Left lobe of liver (tissue), 2 donors: ENCODE data around the gene SP6. TPM values are rescaled to one million over a fixed set of nuclear protein-coding genes. Genes with fewer than 3 reads are reported as not detected.

Source experiments
- ATAC-seq: fragments of 200-7000 bp; cut with Tn5 transposase; one replicate; pipeline ENCODE4 v1.9.1; 2020; ENCODE audit warnings: mild to moderate bottlenecking, moderate library complexity
- DNase-seq: peaks from one replicate; pipeline ENCODE4 v3.0.0-alpha.2; 2020; ENCODE audit warnings: low spot score
- total RNA-seq: library from RNA; stranded (reverse); gene quantifications from one replicate; pipeline ENCODE4 v1.2.1, GENCODE V29; 2021
- donor health status: DM: no; HTN: no; CAD: no; lungs with moderate emphysema.
- donor health status: DM: no; HTN: yes; CAD: no.

Gene SP6
- total RNA-seq, 1 donor from 2014 or later, result 0.08 TPM

DNA sequence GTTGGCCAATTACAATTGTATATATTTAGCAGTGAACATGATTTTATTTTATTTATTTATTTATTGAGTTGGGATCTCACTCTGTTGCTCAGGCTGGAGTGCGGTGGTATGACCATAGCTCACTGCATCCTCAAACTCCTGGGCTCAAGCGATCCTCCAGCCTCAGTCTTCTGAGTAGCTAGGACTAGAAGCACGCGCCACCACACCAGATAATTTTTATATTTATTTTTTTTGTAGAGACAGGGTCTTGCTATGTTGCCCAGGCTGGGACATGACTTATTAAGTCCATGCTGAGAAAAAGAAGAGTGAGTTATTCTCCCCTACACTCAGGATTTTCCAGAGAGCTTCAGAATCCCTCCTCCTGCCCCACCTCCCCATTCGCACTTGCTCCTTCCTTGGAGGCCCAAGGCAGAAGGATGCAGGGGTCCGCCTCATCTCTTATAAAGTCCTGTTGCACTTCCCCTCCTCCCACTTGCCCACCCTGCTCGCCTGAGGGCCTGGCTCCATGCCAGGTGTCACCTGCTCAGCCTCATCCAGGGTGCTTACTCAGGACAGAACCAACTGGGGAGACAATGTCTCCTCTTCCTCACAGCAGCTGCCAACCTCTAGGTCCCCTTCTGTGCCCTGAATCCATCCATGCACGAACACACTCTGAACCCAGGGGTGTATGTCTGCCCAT is 29.0 kb upstream of the SP6 start:
- DNase-seq (no peak), ATAC-seq (no peak)

DNA sequence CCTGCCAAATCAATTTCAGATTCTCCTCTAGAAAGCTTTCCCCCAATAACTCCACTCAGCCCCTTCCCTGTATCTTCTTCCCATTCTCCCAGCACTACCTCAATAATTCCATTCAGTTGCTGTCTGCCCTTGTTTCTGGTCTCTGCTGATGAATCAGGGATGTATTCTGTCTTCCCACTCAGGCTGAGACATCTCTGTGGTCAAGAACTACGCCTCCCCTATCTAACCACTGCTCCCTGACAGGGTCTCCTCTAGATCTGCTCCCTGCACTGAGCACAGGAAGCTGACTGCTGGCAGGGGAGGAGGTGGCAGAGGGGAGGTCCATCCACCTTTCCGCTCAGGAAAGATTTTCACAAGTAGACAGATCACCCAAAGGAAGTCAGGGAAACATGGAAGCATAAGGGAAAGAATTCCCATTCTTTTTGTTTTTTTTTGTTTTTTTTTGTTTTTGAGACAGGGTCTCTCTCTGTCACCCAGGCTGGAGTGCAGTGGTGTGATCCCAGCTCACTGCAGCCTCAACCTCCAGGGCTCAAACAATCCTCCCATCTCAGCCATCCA is 28.1 kb upstream of the SP6 start:
- DNase-seq (no peak), ATAC-seq (no peak)

DNA sequence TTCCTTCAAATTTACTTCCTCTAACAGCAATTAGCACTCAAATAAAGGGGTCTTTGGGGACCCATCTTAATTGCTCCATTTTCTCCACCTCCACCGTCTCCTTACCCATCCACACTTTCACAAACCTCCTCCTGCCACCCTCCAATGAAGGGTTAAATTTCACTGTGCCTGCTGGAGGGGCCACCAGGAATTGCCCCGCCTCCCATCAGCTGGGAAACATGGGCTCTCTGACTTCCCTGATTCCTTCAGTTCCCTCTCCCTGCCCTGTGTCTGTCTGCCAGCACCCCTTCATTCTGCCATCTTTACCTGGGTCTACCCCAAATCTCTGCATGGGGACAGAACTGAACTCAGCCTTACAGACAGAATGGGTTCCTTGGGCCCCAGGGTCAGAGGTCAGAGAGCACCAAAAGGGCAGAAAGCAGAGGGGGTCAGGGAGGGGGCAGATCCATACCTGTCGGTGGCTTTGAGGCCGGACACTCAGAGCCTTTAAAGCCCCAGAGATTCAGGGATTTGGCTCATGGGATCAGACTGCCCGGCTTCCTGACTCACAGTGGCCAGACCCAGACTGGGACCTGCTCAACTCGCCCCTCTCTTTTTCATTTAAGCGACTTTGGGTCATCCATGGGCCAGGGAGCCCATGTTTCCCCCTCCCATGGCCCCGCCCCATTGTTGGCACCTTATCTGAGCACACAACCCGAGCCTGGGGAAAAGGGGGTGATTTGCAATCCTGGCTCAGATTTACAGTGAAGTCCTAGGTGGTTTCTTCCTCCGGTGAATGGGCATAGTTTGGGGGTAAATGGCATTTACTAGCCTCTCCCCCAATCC is 27.5 kb upstream of the SP6 start:
- ATAC-seq (no peak), DNase-seq (no peak)

DNA sequence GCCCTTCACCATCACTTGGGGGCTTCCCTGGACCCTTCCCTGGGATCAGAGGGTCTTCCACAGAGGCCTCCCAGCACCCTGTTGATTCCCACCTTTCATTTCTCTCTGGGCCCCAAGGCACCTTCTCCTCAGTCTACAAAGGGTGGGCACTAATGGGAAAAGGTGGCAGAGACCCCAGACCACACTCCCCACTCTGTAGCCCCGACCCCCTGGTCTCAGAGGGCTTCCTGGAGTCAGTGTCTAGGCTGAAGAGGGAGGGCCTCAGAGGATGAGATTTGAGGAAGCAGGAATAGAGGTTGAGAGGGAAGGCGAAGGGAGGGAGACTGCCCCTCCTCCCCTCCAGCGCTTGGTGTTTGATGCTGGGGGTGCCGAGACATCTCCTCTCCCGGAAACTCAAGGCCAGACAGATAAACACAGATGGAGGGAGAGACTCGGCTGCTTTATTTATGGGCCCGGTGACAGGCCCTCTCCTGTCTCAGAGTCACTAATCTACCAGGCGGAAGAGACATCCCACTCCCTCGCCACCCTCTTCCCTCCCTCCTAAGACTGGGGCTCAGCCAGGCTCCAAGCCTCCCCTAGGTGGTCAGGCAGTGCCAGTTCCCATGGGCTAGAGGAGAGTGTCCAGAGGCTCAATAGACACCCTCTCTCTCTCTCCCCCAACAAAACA is 26.5 kb upstream of the SP6 start:
- DNase-seq, result no peak
- no peak for ATAC-seq

GRCh38 chr17:47875011-47875985 is 24.3 kb upstream of the SP6 start:
- no peak for DNase-seq
- ATAC-seq, result peak; percentile 90

- DNase-seq (no peak), ATAC-seq (no peak)
These were observed 22.5 kb upstream of the SP6 start for GRCh38 chr17:47873200-47874090.

DNA sequence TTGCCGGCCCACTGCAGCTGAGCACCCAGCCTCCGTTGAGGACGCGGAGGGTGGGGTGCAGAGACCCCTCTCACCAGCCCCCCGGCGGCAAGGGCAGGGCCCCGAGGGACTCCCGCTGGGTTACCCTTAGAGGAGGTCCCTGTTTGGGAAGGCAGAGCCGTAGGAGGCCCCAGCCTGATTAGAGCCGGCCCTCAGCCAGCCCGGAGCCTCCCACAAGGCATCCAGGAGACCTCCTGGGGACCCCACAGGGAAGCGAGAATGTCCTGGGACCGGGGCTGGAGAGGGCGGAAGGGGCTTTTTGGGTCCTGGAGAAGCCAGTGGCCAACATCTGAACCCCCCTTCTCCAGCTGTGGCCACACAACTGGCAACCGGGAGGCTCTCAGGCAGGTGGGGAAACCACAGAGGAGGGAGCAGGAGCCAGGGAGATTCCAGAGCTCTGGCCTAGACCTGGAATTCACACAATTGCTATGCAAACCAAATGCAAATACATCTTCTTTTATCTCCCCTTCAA is 21.7 kb upstream of the SP6 start:
- no peak for ATAC-seq
- DNase-seq, result no peak

DNA sequence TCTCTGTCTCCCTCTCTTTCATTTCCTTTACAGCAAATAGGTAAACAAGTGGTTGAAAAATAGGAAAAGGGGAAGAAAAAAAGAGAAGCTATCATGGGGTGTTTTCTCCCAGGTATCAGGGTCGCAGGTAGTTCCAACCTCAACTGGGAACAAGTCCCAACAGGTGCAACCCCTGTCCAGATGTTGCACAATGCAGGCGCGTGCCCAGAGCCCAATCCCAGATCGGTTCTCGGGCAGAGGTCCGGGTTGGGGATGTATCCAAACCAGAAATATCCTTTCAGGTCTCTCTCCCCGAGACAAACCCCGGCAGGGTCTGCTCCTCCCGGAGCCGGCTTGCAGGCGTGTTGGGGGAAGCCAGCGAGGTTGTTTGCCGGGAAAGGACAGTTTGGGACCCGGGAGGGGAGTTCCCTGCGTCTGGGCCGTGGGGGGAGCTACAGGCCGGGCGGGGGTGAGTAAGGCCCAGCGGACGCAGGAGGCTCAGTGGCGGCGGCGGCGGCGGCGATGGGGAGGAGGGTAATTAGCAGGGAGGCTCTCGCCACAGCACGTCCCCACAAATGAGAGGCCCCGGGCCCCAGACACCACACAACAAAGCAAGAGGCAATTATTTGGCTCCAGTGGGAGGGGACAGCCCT is 21.2 kb upstream of the SP6 start:
- DNase-seq, result no peak
- ATAC-seq, result no peak

DNA sequence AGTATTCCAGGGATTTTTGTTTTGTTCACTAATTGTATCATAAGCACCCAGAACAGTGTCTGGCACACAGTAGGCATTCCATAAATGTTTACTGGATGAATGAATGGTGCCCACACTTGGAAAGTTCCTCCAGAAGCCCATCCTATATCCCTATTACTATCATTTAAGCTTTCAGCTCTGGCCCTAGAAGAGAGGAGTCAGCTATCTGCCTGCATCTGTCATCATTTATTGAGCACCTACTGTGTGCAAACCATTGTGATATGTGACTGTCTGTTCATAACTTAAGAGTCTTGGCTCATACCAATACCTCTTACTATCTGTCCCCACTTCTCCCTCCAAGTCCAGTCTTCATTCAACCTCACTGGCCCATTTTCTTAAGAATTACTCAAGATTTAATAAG is 20.1 kb upstream of the SP6 start:
- no peak for DNase-seq
- no peak for ATAC-seq

- no peak for ATAC-seq
- no peak for DNase-seq
These were observed 19.1 kb upstream of the SP6 start for GRCh38 chr17:47870056-47870455.

GRCh38 chr17:47869114-47869513 is 18.2 kb upstream of the SP6 start:
- no peak for ATAC-seq

GRCh38 chr17:47867813-47868533 is 17.0 kb upstream of the SP6 start:
- ATAC-seq, result no peak
- no peak for DNase-seq

More at GRCh38 chr17:47869114-47869513, 18.2 kb upstream of the SP6 start:
- DNase-seq, result no peak

- ATAC-seq, result no peak
- no peak for DNase-seq
These were observed 16.0 kb upstream of the SP6 start for GRCh38 chr17:47866941-47867340.

DNA sequence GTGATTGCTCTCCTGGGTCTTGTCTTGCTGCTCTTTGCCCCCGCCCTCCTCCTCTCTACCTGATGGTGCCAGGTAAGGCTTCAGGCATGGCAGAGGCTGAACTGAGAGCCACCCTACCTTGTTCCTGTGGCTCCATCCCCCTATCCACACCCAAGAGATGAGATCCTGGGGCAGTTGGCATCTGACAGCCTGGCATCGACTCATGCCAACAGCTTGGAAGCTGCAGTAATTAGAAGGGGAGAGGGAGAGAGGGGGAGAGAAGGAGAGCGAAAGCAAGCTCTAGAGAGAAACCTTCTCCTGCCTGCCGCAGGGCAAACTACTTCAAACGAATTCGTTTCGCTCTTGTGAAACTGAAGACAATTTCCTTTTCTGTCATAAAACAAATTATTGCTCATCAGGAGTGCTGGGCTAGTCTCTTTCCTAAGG is 13.8 kb upstream of the SP6 start:
- DNase-seq (no peak), ATAC-seq (no peak)

DNA sequence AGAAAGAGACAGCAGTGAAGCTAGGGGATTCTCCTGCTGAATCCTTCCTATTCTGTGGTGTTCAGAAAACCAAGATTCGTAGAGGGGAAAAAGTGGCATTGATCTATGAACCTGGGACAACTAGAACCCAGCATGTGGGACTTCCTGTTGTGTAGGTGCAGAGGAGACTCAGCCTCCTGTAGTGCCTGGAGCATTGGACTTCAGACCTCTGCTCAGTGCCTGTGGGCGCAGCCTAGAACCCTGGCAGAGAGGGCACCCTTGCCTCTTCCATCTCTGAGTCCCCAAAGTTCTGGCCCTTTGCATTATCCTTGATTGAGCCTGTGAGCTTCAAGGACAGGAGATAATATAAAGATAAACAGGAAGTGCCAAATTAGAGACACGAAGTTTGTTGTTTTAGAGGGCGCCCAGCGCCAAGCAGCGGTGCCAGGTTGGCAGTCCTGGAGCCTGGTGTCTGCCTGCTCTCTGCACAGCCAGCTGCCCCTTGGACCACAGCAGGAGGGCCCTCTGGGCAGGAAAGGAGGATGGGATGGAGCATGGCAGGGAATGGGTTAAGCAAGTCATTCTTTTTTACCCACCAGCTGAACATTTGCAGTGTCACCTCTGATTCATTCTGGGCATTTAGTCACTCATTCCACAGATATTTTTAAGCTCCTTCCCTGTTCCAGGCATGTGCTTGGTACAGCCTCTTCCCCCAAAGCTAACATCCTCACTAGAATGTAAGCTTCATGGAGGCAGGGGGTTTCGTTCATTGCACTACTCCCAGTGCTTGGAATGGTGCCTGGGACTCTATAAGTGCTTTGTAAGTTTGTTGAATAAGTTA is 11.9 kb upstream of the SP6 start:
- ATAC-seq (peak; percentile 13), DNase-seq (no peak)

GRCh38 chr17:47860386-47860785 is 9.4 kb upstream of the SP6 start:
- no peak for ATAC-seq
- DNase-seq, result no peak
